ENCODE measurements around the gene B4GALNT3.

- no peak for TF ChIP-seq CTCF (IDR thresholded peaks at IDR 0.05; ENCODE audit: low read depth, low read length)
- no peak for TF ChIP-seq MAX (IDR thresholded peaks at IDR 0.05; ENCODE audit: low read depth, low read length)
- no peak for TF ChIP-seq POLR2A (IDR thresholded peaks at IDR 0.05; ENCODE audit: extremely low read depth, insufficient read length)
- no peak for TF ChIP-seq MYC (IDR thresholded peaks at IDR 0.05; ENCODE audit: low read depth, low read length)
These were observed 37.0 kb downstream of the B4GALNT3 start for GRCh38 chr12:496736-497135.

Measured in NB4 (cell line).